ENCODE results near the gene CSTPP1.

DNA sequence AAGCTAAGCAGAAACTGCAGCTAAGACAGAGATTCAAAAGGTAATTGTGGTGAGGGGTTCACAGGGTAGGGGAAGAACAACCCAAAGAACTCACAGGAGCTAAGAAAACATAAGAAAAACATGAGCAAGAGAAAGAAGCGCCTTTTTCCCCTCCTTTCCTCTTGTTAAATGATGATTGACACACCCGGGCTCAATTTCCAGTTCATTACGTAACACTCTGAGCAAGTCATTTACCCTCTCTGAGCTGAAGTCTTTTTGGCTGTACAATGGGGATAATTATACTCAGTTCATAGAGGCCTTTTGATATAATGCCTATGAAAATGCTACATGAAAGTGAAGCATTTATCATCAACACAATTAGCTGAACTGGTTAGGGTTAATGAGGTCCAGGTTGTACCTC lies 35.4 kb upstream of the CSTPP1 start:
- TF ChIP-seq CTCF (IDR thresholded peaks at IDR 0.05), result no peak
- no peak for TF ChIP-seq POLR2AphosphoS5 (IDR thresholded peaks at IDR 0.05)
- no peak for TF ChIP-seq EP300 (IDR thresholded peaks at IDR 0.05)

Measured in gastroesophageal sphincter (tissue), 3 donors.